Middle frontal gyrus (tissue), 1 donor: ENCODE data around the gene TNFSF9.

Experiments
- DNase-seq: peaks from one replicate; pipeline ENCODE4 v3.0.0-alpha.2; 2015; ENCODE audit warnings: low spot score; ENCODE audit errors: extremely low spot score

TNFSF9 gene

GRCh38 chr19:6530386-6531162 lies at the start of gene TNFSF9:
Gene TNFSF9, plus strand, starts transcription at chr19:6531026. Its CDS starts 11 bp downstream, at chr19:6531037.
- peak; percentile 80 for DNase-seq

GRCh38 chr19:6481541-6482342 lies 49.1 kb upstream of the TNFSF9 start, which contains the start of gene DENND1C:
Gene DENND1C, minus strand, starts transcription at chr19:6481787. Its CDS starts 92 bp downstream, at chr19:6481695.
- DNase-seq, result no peak

- no peak for DNase-seq
Observed at GRCh38 chr19:6482343-6482686, 48.5 kb upstream of the TNFSF9 start.

- no peak for DNase-seq
Observed at GRCh38 chr19:6483235-6483634, 47.6 kb upstream of the TNFSF9 start.

GRCh38 chr19:6484230-6484629 lies 46.6 kb upstream of the TNFSF9 start:
- DNase-seq, result no peak

- no peak for DNase-seq
Observed at GRCh38 chr19:6484831-6485230, 46.0 kb upstream of the TNFSF9 start.

GRCh38 chr19:6489278-6490061 lies 41.4 kb upstream of the TNFSF9 start:
- DNase-seq, result no peak

- DNase-seq, result no peak
Observed at GRCh38 chr19:6490134-6490533, 40.7 kb upstream of the TNFSF9 start.

- DNase-seq, result no peak
Observed at GRCh38 chr19:6491802-6492592, 38.8 kb upstream of the TNFSF9 start.

- no peak for DNase-seq
Observed at GRCh38 chr19:6494438-6495036, 36.3 kb upstream of the TNFSF9 start.

- DNase-seq, result no peak
Observed at GRCh38 chr19:6495947-6496346, 34.9 kb upstream of the TNFSF9 start.

GRCh38 chr19:6498294-6499036 lies 32.4 kb upstream of the TNFSF9 start:
- no peak for DNase-seq

- no peak for DNase-seq
Observed at GRCh38 chr19:6499052-6499790, 31.6 kb upstream of the TNFSF9 start.

GRCh38 chr19:6500837-6501739 lies 29.7 kb upstream of the TNFSF9 start:
- no peak for DNase-seq

- peak; percentile 70 for DNase-seq
Observed at GRCh38 chr19:6501740-6502648, 28.8 kb upstream of the TNFSF9 start, which contains the start of gene TUBB4A. Gene TUBB4A, minus strand, starts transcription at chr19:6502309. Its CDS starts 97 bp downstream, at chr19:6502212.

GRCh38 chr19:6503407-6504201 lies 27.2 kb upstream of the TNFSF9 start:
- no peak for DNase-seq
